ENCODE data around the gene MTHFD1.

DNA sequence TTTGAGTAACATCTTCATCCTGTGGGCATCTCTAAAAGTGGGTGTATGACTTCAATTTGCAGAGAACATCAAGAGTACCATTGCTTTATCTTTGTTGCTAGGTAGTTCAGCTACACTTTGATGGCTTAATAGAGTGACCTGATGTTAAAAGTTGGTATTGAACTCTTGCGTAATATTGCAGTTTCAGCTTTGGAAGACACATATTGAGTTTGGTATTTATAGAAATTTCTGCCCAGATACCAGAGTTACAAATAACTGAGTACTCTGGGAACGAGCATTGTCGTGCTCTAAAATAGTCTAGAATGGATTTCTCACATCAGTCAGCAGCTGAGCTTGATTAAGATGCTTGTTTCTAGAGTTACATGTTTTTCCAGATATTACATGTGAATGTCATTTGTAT lies 52.3 kb downstream of the MTHFD1 start:
- TF ChIP-seq, protein P1, sequence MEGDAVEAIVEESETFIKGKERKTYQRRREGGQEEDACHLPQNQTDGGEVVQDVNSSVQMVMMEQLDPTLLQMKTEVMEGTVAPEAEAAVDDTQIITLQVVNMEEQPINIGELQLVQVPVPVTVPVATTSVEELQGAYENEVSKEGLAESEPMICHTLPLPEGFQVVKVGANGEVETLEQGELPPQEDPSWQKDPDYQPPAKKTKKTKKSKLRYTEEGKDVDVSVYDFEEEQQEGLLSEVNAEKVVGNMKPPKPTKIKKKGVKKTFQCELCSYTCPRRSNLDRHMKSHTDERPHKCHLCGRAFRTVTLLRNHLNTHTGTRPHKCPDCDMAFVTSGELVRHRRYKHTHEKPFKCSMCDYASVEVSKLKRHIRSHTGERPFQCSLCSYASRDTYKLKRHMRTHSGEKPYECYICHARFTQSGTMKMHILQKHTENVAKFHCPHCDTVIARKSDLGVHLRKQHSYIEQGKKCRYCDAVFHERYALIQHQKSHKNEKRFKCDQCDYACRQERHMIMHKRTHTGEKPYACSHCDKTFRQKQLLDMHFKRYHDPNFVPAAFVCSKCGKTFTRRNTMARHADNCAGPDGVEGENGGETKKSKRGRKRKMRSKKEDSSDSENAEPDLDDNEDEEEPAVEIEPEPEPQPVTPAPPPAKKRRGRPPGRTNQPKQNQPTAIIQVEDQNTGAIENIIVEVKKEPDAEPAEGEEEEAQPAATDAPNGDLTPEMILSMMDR (IDR thresholded peaks at IDR 0.05): no peak
- no peak for TF ChIP-seq POLR2A (IDR thresholded peaks at IDR 0.05)
